GM18909 (cell line): Measurements from ENCODE around the gene TBC1D21.
"Not testable (repeated sequence)": the region's sequence is repeated elsewhere in the genome, so short reads cannot be mapped to it uniquely, and the experiment has no call there.

Source experiments
- ATAC-seq: cut with Tn5 transposase; IDR thresholded peaks from one replicate; pipeline ENCODE4 v1.9.1; 2021; ENCODE audit warnings: mild to moderate bottlenecking; ENCODE audit not compliant: unreplicated experiment, poor library complexity

The TBC1D21 gene

DNA sequence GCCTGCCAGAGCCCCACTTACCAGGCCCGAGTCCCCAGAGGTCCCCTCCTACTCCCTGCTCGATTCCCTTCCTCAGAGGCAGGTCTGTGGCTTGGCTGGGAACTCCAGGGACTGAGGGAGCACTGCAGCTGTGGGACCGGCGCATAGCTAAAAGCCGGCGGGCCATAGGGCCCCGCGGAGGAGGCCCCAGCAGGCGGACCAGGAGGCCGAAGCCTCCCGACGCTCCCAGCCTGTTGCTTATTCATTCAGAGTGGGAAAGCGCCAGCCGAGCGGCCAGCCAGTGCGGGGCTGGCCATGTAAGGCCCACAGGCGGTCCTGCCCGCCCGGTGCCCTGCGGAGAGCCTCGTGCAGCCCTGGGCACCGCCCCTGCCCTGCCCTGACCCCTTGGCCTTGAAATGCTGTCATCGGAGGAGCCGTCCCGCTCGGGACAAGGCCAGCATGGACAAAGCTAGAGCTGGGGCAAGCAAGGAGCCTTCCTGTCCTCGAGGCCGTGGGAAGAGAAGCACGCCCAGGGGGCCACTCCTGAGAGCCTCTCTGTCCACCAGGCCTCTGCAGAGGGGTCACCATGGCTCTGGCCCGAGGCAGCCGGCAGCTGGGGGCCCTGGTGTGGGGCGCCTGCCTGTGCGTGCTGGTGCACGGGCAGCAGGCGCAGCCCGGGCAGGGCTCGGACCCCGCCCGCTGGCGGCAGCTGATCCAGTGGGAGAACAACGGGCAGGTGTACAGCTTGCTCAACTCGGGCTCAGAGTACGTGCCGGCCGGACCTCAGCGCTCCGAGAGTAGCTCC, 53.0 kb downstream of the TBC1D21 start, which contains the start of gene LOXL1:
TSS of gene LOXL1 (plus strand) at position 244 of the 784 bp plus-strand sequence. CDS start at position 566, 322 bp downstream.
- no peak for ATAC-seq

- ATAC-seq = no peak
Observed at GRCh38 chr15:73927003-73927475, 53.7 kb downstream of the TBC1D21 start.

DNA sequence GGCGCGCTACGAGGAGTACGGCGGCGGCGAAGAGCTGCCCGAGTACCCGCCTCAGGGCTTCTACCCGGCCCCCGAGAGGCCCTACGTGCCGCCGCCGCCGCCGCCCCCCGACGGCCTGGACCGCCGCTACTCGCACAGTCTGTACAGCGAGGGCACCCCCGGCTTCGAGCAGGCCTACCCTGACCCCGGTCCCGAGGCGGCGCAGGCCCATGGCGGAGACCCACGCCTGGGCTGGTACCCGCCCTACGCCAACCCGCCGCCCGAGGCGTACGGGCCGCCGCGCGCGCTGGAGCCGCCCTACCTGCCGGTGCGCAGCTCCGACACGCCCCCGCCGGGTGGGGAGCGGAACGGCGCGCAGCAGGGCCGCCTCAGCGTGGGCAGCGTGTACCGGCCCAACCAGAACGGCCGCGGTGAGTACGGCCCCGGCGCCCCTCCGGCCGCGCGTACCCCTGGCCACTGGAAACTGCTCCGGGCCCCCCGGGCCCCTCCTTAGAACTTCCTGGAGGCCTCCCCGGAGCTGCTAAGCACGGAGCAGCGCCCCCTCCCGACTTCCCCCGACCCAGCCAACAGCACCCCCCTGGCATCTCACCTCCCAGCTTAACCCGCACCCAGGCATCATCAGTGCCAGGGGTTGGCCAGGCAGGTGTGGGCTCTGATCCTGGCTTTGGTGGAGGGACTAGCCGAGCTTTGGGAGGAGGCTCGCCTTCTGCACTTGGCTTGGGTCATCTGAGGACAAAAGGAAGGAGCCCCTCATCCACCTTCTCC, 54.3 kb downstream of the TBC1D21 start:
- no peak for ATAC-seq

DNA sequence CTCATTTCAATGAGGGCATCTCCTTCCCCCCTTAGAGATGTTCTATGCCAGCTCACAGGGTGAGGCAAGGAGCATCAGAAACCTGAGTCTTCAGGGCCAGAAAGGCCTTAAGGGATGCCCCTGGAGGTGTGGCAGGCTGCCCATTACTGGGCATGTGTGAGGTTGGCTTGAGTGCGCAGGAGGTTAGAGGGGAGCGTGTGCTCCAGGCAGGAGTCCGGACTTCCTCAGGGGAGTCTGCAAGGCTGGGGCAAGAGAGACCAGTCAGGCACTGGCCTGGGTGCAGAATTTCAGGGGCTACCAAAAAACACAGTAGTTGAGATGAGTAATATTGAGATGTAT, 54.8 kb downstream of the TBC1D21 start:
- ATAC-seq = no peak

- no peak for ATAC-seq
Observed at GRCh38 chr15:73928971-73929627, 55.7 kb downstream of the TBC1D21 start.

DNA sequence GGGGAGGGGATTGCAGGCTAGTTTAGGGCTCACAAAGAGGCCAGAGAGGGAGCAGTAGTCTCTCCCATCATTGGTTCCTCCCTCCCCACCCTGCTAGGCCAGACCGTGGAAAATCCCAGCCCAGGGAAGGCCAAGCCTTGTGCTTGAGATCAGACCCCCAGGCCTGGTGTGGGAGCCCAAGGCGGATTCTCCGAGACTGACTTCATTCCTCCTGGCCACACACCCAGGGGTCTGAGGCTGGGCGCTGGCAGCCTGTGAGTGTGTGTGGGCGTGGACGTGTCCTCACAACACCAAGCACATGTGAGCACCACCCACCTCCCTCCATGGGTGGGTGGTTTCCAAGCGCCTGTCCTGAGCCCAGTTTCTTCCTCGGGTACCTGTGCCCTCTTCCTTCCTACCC, 57.0 kb downstream of the TBC1D21 start:
- no peak for ATAC-seq

DNA sequence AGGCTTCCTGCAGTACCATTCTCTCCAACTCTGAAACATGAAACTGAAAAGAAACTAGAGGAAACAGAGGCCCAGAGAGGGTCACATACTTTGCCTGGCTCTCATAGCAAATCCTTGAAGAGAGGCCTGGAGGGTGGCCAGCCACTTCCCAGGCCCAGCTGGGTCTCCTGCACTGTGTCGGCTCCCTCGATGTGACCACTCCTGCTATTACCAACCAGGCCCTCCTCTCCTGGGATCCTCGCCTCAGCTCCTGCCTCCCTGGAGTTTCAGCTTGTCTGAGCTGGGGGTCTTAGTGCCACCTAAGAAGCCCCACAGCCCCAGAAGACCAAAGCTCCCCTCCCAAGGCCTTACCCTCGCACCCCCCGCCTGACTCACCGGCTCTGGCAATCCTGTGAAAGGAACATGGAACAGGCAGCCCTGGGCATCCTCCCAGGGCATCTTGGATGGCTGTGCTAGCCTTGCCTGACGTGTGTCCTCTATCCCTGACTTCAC, 57.5 kb downstream of the TBC1D21 start:
- no peak for ATAC-seq

DNA sequence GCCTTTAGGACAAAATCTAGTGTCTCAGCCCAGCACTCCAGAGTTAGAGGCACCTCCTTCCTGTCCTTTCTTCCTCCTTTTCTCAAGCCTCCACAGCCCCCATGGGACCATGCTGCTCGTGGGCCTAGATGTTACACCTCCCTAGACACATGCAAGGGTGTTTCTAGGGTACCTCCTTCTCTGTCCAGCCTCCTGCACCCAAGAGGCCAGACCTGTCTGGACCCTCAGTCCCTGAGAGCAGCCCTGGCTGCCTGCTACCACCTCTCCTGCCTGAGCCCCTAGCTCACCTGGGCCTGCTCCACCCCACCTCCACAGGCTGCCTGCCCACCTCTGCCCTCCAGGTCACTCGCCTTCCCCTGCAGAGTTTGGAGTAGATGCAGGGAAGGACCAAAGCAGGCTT, 58.1 kb downstream of the TBC1D21 start:
- ATAC-seq = no peak

GRCh38 chr15:73932381-73933191, 59.2 kb downstream of the TBC1D21 start:
- ATAC-seq = no peak

- ATAC-seq = no peak
Observed at GRCh38 chr15:73934281-73934680, 60.9 kb downstream of the TBC1D21 start.

- no peak for ATAC-seq
Observed at GRCh38 chr15:73935547-73935946, 62.2 kb downstream of the TBC1D21 start.

DNA sequence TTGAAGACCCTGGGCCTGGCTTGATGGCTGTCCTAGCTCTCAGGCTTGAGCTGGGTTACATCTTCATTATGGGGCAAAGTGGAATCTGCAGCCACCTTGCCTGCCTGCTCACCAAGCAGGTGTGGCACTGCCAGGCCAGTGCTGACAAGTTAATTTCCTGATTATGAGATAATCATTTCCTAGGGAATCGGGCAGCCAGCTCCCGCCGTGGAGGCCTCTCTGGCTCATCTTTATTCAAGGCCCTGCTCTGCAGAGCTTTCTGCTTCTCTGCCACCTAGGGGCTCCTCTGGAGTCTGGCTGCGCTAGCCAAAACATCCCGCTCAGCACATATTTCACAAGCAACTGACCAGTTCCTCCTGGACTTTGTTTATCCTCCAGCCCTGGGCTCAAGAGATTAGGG, 62.8 kb downstream of the TBC1D21 start:
- no peak for ATAC-seq

- no peak for ATAC-seq
Observed at GRCh38 chr15:73936588-73937290, 63.4 kb downstream of the TBC1D21 start.

DNA sequence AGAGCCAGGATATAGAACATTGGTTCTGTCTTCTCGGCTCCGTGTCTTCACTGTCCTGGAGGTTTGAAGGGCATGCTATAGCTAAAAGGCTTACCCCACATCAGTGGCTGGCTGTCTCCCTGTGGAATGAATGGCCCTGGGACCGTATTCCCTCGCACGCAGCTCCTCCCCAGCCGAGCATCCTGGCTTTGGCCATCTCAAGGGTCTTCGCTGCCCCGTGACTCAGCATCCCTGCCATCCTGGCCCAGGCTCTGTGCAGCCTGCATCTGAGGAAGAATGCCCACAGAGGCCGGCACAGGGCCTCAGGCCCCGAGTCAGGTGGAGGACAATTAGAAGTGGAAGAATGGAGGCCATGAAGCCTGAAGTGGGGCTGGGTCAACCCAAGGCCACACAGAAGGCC, 63.9 kb downstream of the TBC1D21 start:
- no peak for ATAC-seq

GRCh38 chr15:73937726-73938125, 64.4 kb downstream of the TBC1D21 start:
- no peak for ATAC-seq

DNA sequence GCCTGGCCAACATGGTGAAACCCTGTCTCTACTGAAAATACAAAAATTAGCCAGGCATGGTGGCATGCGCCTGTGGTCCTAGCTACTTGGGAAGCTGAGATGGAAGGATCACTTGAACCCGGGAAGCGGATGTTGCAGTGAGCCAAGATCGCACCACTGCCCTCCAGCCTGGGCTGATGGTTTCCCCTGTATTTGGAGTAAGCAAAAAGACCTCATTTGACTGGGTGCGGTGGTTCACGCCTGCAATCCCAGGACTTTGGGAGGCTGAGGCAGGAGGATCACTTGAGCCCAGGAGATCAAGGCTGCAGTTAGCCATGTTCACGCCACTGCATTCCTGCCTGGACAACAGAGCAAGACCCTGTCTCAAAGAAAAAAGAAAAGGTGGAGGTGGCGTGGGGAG, 65.2 kb downstream of the TBC1D21 start:
- not testable (repeated sequence) for ATAC-seq
